ENCODE data around the gene SH3GL1.

- no peak for TF ChIP-seq TEAD4 (IDR thresholded peaks at IDR 0.05; ENCODE audit: low read length)
- TF ChIP-seq TEAD4 (CRISPR knock-in tag; IDR thresholded peaks at IDR 0.05; ENCODE audit: borderline replicate concordance): no peak
- TF ChIP-seq KDM1A (IDR thresholded peaks at IDR 0.05): no peak
- TF ChIP-seq TOE1 (IDR thresholded peaks at IDR 0.05; ENCODE audit: borderline replicate concordance): no peak
- no peak for TF ChIP-seq TOE1 (CRISPR knock-in tag; IDR thresholded peaks at IDR 0.05; ENCODE audit: borderline replicate concordance, low read depth)
- no peak for TF ChIP-seq TCF7L2 (IDR thresholded peaks at IDR 0.05; ENCODE audit: low read depth, low read length)
- TF ChIP-seq MAX (CRISPR knock-in tag; IDR thresholded peaks at IDR 0.05): no peak
- no peak for TF ChIP-seq RFX5 (IDR thresholded peaks at IDR 0.05; ENCODE audit: low read depth, low read length)
Observed at GRCh38 chr19:4357095-4357797, 43.1 kb downstream of the SH3GL1 start.

Data from K562 (cell line).